NCI-H748 treated with DMSO at 0.1 percent for 48 hours (cell line): ENCODE results near the gene LRRC4C.

Experiments
- DNase-seq: peaks from one replicate; lab custom pipeline; 2025; lab: John Stamatoyannopoulos, UW

Gene LRRC4C

DNA sequence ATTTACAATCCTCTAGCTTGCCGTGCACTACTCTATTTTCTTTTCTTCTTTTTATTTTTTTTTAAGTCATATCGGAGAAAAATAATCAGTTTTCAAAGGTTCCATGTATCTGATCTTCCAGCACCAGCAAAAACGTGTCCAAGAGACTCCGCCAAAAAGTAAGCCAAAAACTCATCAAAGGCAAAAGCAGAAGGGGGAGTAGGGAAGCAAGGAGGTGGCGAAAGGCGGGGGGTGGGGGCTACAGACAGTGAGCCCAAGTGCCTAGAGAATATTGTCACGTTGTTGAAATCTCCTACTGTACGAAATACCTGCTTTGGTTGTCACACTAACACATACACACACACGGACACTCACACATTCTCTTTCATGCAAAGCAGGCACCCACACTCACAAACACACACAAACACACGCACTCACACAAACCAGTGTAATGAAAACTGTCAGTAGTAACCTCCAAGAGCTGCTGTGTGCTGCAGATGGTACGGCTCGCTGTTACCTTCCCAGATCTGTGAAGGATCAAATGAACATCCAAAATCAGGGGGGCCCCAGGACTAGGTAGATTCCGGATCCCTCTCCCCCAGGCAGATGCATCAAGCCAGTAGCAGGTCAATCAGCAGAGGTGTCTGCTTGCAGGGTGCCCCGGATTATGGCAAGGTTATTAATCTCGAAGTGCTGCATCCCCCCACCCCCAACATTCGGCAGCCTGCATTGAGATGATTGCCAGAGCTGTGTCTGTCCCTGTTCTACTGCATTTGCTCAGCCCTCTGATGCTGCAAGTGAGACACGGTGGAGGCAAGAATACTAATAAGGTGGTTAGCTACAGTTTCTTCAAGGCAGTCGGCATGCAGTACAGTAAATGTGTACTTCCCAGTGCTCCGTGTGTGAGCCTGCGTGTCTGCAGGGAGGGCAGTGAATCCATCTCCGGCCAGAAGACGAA lies at the start of gene LRRC4C:
LRRC4C (minus strand) TSS at position 188 of the 937 bp plus-strand sequence.
- no peak for DNase-seq

DNA sequence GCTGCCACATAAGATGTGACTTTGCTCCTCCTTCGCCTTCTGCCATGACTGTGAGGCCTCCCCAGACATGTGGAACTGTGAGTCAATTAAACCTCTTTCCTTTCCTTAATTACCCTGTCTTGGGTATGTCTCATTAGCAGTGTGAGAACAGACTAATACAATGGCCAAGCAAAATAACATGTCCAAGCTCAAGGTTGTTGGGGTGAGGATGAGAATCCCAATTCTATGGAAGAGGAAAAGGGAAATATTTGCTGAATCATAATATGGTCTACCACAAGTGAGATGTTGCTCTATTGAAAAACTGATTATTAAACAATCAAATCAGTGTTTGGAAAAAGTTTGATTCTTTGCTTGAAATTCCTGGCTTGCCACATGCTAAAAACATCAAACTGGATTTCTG lies 48.7 kb upstream of the LRRC4C start:
- DNase-seq: no peak

DNA sequence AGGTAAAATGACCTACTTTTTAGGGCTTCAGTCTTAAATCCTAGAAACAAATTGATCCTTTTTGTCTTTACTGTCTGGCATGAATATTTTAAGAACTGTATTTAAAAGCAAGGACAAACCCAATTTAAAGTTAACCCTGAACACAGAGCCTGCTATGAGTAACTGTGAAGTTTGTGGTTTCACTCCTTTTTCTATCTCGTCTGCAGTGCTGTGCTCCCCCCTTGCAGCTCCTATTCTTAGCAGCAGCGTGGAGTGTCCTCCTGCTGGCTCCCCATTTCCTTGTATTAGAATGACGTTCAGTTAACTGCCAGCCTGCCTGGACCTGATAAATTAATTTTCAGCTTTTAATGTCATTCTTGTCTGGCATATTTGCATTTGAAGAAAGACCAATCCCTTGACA lies 40.0 kb upstream of the LRRC4C start:
- DNase-seq: no peak

DNA sequence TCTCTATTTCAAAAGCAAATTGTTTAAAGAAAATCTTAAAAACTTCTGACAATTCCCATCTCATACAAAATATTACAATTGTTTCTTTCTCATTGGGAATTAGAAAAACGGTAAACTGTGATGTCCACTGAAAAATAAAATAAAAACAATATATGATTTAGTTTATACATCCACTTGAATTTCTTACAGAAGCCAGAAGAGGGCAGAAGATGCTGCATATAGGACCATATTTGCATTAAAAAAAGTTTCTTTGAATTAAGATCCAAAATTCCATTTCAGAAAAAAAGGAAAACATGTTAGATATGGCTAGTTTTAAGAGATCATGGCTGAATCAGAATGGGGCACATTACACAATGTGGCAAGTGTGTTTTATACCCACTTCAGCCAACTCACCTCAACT lies 39.3 kb upstream of the LRRC4C start:
- no peak for DNase-seq

DNA sequence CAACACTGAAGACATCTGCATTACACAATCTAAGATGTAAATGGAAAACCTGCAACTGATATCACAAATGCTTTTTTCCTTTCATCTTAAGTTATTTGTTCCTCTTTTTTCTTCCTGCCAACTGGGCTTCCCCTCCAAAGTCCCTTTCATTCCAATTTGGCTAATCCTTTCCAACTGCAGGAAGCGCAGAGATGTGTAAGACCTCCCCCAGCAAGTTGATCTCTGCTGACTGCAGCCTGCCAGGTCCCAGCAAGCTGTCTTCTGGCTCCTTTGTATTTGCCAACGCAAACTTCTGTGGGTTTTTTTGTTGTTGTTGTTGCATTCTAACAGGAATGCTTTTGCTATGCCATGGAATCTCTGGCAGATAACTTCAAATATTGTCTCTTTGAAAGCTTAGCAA lies 38.5 kb upstream of the LRRC4C start:
- no peak for DNase-seq

DNA sequence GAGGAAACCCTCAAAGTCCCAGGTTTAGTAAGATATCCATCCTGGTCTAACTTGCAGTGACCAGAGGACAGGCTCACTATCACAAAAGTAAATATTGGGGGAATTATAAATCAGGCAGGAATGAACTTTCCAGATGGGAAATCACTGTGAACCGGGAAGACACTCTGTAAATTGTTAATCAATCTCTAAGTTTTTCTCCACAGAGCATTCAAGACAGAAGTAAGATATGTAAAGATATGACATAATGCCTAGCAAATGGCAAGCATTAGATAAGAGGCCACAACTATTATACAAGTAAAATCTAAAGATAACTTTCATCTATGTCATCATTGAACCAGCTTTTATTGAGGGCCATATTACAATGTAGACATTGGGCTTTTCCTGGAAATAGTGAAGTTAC lies 35.3 kb upstream of the LRRC4C start:
- DNase-seq: no peak

DNA sequence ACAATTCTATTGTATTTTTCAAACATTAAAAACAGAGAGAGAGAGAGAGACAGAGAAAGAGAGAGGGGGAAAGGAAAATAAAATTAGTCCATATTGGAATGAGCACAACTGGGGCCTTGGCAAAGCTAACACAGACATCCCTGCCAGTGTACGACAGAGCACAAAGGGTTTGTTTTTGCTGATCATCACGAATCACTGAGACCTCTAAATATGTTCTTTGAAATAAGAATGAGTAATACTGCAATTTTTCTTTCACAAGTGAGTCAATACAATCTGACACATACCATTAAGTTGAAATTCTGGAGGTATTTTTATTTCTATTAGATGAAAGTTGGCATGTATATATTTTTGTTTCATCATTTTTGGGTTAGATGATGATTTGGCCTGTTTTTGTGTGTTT lies 27.0 kb upstream of the LRRC4C start:
- no peak for DNase-seq

DNA sequence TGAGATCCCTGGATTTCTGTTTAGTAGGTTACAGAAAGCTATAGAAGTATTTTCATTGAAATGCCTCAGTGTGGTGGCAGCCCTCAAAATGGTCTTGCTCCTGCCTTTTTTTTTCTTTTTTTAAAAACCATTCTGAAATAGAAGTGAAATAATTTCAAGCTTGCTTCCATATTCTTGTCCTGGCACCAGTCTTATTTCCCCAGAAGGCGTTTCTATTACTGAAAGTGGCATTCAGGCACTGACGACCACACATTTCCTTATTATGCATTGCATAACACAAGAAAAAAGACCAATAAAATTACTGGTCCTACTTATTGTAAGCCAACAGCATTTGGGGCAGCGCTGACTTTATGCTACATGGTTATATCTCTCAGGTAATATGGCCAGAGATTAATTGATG lies 24.5 kb upstream of the LRRC4C start:
- no peak for DNase-seq

DNA sequence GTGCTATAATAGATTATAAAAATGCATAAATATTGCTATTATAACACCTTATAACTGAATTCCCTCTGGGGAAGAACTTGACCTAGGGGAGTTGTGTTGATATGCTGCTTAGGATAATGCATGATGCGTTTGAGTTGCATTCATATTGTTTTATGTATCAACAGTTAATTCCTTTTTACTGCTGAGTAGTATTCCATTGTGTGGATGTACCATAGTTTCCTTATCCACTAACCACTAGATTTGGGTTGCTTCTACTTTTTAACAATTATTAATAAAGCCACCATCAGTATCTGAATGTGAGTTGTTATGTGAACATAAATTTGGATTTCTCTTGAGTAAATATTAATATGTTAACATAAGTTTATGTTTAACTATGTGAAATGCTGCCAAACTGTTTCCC lies 19.7 kb upstream of the LRRC4C start:
- DNase-seq: no peak

DNA sequence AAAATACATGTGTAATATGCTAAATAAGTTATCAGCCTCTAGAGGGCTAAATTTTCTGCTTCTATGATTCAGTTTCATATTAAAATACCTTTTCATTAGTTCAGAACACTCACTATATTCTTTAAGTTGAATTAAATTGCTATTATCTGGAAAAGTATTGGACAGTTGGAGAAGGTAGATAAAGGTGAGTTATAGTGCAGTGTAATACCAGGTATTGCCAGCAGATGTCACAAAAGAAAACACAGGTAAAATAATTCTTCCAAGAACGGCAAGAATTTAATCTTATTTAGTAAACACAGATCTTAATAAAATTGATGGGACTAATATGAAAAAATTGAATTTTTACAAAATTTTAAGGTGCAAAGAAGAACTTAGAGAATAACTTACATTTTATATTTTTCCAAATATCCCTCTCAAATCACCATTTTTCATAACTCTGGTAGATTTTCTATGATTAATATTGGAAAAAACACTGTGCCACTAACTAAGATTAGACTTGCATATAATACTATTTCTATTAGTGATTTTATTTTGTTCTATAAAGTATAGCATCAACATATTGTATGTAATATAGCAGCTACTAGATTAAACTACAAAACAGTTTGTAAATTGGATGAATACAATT lies 1.7 kb upstream of the LRRC4C start:
- DNase-seq: peak; percentile 7

DNA sequence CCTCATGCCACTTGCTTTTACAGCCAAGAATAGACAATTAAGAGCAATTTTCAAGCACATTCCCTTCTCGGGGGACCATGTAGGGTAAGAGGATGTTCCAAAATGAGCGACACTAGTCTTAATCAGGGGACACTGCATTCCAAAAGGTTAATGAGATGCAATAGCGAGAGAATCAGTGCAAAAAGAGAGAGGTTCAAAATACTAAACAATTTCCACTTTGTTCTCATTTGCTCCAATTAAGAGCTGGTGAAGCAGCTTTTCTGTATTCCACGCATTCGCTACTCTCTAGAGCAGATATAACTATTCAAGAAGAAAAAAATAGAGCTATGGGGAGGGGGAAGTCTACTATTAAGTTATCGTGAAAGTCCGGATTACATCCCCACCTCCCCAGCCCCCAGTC lies 811 bp downstream of the LRRC4C start:
- DNase-seq: no peak

DNA sequence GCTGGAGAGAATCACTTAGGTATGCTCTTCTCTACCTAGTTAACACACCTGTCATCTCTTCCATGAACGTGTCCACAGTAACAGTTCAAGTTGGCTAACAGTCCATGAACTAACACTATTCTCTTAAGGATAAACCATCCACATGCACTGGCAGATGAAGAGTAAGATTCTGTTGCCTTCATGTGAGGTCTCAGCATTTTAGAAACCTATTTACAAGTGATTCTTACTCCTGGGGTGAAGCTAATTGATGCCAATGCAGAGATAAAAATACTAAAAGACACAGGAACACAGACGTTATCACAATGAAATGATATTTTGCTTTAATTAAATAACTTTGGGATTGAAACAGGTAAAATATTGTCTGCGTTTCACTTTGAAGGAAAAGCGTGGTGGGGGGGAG lies 1.3 kb downstream of the LRRC4C start:
- DNase-seq: no peak

DNA sequence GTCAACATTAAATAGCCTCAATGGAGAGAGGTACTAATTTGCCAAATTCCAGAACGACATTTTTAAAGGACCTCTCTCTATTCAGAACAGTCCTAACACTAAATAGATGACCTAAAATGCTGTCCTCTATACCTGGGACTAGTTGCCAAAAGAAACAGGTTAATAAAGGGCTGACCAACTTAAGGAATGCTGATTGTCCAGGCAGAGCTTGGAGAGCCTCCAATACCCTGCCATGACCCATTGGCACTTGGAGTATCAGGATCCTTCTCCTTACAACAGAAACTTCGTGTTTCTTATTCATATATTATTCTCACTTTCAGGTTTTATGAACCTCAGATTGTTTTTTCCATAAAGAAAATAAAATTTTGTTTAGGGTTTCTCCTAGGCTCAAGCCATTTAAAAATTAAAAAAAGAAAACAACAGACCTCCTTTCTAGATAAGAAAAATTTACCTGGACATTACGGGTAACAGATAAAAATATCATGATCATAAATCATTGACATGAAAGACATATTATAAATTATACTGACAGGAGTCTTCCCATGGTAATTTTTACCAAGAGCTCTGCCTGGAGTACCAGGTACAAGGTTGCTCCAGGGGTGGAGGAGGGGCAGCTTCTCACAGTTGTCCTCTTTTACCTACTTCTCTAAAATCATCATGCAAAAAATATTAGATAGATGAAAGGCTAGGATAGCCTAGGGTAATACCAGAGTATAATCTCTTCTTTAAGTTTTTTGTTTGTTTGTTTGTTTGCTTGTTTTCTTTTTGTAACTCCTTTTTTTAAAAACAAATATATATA lies 2.0 kb downstream of the LRRC4C start:
- no peak for DNase-seq

DNA sequence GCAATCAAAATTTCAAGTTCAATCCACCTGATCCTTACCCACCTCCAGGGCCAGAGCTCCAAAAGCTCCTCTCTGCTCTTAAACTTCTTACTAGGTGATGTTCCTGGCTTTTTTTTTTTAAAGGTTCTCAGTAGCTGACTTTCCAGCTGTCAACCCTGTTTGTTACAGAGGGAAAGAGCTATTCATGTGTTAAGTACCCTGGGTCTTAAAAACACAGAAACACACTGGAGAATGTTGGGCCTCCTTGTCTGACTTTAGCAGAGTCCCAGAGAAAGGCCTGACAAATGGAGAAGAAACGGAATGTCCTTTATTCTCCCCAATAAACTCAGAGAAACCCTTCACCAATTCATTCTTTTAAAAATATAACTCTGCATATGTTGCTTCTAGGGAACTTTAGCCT lies 3.2 kb downstream of the LRRC4C start:
- no peak for DNase-seq

DNA sequence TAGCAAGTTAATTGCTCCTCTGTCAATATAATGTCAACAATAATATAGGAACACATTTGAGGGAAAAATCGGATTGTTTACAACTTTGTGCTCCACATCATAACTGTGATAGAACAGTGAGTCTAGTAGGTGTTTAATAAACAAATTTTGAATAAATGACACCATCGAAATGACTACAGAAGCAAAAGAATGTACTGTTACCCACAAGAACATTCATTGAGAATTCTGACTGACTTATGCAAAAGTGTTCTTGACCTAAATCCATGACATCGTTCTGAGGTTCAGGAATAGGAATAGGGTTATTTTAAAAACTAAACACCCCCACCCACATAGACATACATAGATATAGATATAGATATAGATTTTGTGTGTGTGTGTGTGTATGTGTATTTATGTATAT lies 8.4 kb downstream of the LRRC4C start:
- DNase-seq: no peak

DNA sequence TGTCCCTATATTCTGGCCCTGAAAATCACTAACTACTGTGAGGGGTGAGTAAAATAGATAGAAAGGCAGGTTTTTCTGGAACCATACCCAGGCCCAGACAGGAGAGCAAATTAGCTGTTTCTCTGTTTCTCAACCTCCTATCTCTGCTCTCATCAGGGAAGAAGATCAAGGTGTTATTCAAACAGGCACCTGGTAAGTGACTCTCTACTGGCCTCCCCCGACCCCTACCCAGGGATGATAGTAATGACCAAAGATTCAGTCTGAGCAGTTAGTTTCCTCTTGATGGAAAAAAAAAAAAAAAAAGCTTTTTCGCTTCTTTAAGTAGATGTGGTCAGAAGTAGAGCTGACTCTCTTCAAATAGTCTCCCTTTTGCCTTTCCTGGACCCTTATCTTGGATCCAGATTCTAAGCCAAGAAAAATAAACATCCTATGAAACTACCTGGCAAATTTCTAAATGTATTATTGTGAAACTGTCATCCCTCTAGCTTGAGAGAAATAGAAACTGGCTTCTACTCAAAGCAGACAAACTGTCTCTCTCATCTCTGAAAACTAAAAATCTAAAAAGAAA lies 9.9 kb downstream of the LRRC4C start:
- no peak for DNase-seq

DNA sequence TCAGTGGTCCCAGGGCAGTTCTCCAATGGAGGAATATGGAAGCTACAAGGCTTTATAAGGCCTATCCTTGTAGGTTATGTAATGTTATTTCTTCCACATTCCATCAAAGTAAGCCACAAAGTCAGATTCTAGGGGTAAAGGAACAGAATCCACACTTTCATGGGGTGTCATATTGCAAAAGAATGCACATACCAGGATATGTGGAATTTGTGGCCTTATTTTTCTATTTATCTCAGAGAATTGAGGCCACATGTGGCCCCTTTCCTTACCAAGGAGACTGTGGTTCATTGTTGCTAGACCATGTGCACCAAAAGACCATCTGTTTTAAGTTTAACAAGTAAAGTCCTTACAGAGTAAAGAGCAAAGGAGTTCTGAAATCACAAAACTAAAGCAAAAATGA lies 12.9 kb downstream of the LRRC4C start:
- no peak for DNase-seq

DNA sequence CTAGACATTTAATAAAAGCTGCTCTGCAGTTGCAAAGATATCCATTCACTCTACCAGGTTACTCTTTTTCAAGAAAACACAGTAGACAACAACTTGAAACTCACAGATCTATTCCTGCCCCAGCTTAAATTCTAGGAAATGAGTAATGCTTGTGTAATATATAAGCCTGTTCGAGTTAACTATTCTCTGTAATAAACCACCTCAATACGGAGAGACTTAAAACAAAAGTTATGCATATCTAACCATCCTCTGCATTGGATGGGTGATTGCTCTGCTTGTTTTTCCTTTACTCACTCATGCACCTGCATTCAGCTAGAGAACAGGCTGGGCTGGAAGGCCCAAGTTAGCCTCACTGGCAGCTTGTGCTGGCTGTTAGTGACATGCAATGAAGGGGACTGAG lies 13.3 kb downstream of the LRRC4C start:
- DNase-seq: no peak

DNA sequence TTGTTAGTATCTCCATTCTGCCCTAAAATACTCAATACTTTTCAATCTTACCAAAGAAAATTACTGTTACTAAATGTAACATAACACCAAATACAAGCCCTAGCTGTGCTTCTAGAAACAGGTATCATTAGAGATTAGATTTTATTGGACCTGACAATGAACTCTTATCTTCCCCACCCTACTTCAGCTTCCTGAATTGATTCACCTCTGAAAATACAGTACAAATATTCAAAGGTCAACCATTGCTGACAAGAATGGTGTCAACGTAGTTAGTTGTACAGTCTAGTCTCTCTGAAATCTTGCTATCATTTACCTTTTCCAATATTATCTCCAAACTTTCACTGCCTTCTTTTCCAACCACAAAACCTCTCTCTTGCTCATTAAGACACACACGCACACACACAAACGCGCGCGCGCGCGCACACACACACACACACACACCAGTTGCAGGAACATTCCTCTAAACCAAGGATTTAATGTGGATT lies 22.4 kb downstream of the LRRC4C start:
- no peak for DNase-seq

DNA sequence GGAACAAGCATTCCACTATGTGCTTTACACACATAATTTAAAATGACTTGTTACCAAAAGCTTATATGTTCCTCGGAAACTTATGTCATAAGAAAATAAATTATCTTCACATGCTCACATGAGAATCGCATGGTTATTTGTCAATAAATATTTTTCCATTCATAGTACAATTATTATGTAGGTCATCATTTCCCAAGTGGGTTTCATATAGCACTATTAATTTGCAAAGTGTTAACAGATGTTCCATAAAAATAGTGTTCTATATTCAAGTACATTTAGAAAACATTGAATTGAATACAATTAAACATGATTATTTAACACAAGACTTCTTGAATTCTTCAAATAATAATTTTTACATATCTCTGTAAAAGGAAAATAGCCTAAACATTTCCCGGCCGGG lies 23.9 kb downstream of the LRRC4C start:
- DNase-seq: no peak

DNA sequence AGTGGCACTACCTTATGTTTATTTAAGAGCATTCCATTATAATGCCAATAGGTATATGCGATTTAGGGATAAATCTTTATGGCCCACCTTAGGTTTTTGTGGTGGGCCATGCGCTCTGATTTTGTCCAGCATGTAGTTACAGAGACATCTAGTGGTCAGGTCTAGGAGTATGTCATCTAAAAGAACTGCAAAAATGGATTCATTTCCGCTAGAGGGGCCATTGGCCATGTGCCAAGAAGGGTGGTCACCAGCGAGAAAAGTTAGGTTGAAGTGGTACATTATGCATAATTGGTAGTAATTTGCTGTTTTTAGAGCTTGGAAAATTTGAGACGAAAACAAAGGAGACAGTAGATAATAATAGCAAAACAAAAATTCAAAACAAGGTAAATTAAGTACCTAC lies 27.7 kb downstream of the LRRC4C start:
- DNase-seq: no peak

DNA sequence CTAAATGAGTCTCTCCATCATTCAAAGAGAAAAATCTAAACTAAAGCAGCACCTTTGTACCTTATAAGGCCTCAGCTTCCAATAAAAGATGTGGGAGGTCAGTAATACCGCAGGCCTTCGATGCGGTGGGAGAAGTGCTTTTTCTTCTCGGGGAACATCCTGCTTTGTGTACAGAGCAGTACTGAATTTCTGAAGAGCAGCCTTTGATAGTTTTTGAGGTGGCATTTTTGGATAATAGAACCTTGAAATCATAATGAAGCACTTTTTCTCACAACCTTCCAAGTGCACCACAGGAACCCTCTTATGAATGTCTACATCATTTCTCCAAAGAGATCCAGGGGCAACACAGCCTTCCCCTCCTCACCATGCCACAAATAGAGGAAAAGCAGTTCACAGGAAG lies 39.6 kb downstream of the LRRC4C start:
- no peak for DNase-seq
